Uterus (tissue), 2 donors: ENCODE measurements around the gene SHROOM3.

Experiments
- POLR2A ChIP-seq, 2 donors: fragments of 450-650 bp; IDR thresholded peaks; one replicate each; pipeline ENCODE4 v1.6.1; 2016; ENCODE audit warnings: antibody characterized with exemption in 2 of 2, mild to moderate bottlenecking in 1 of 2, moderate library complexity in 1 of 2
- TF ChIP-seq, protein P1 (sequence below), 4 experiments: fragments of 200-600 bp in 2 of 4; fragments of 450-650 bp in 2 of 4; sonication (generic) in 2 of 4; IDR thresholded peaks; one replicate each; pipeline ENCODE4 v1.5.1; 2016 to 2019; ENCODE audit warnings: antibody characterized with exemption in 4 of 4, mild to moderate bottlenecking in 2 of 4, moderate library complexity in 1 of 4

DNA sequence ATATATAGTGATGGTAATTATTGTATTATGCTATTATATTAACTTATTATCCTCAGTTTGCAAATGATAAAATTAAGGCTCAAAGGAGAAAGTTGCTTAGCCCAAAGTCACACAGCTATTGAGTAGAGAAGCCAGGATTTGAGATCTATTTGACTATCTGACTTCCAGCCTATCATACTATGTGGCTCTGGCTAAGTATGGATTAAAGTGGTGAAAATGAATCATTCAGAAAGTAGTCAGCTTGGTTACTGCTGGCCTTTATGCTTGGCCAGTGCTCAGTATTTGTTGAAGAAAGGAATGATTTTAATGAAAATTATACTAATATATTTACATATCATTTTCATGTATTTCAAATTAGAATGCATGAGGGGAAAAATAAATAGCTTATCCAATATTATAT, 219.8 kb downstream of the SHROOM3 start:
- TF ChIP-seq, protein P1, sequence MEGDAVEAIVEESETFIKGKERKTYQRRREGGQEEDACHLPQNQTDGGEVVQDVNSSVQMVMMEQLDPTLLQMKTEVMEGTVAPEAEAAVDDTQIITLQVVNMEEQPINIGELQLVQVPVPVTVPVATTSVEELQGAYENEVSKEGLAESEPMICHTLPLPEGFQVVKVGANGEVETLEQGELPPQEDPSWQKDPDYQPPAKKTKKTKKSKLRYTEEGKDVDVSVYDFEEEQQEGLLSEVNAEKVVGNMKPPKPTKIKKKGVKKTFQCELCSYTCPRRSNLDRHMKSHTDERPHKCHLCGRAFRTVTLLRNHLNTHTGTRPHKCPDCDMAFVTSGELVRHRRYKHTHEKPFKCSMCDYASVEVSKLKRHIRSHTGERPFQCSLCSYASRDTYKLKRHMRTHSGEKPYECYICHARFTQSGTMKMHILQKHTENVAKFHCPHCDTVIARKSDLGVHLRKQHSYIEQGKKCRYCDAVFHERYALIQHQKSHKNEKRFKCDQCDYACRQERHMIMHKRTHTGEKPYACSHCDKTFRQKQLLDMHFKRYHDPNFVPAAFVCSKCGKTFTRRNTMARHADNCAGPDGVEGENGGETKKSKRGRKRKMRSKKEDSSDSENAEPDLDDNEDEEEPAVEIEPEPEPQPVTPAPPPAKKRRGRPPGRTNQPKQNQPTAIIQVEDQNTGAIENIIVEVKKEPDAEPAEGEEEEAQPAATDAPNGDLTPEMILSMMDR (IDR thresholded peaks at IDR 0.05) = no peak
- TF ChIP-seq POLR2A (IDR thresholded peaks at IDR 0.05) = no peak
